ENCODE data around the gene NRDE2.
A peak's percentile ranks its signal among the peaks of the same experiment; 100 is the strongest.

The NRDE2 gene

GRCh38 chr14:90305176-90305601 is 26.6 kb downstream of the NRDE2 start:
- ChIA-PET POLR2A (ENCODE audit: low non-redundant PET) (no interaction called here), CTCF (no interaction called here)
- TF ChIP-seq CTCF (conservative IDR thresholded peaks at IDR 0.05; ENCODE audit: low read depth), result no peak
- H3K27ac ChIP-seq, result no peak overlapping the region
- DNase-seq (ENCODE audit: low spot score), result no peak

- no peak for DNase-seq (ENCODE audit: low spot score)
- CTCF ChIA-PET, result no interaction called here
- POLR2A ChIA-PET (ENCODE audit: low non-redundant PET), result no interaction called here
- TF ChIP-seq CTCF (conservative IDR thresholded peaks at IDR 0.05; ENCODE audit: low read depth), result no peak
- H3K27ac ChIP-seq, result no peak overlapping the region
Observed at GRCh38 chr14:90304502-90304901, 27.2 kb downstream of the NRDE2 start.

GRCh38 chr14:90303473-90303872 is 28.3 kb downstream of the NRDE2 start:
- ChIA-PET POLR2A (ENCODE audit: low non-redundant PET) (no interaction called here), CTCF (no interaction called here)
- no peak overlapping the region for H3K27ac ChIP-seq
- no peak for TF ChIP-seq CTCF (conservative IDR thresholded peaks at IDR 0.05; ENCODE audit: low read depth)
- no peak for DNase-seq (ENCODE audit: low spot score)

GRCh38 chr14:90302529-90303303 is 29.0 kb downstream of the NRDE2 start:
- POLR2A ChIA-PET (ENCODE audit: low non-redundant PET), result no interaction called here
- H3K27ac ChIP-seq, result no peak overlapping the region
- no peak for TF ChIP-seq CTCF (conservative IDR thresholded peaks at IDR 0.05; ENCODE audit: low read depth)
- CTCF ChIA-PET, result interaction anchor here (0.7 kb wide), 1 partner anchor 48 kb away, joined by 6 read pairs; no protein-coding TSS in a partner anchor
- DNase-seq (ENCODE audit: low spot score), result no peak

GRCh38 chr14:90301668-90302090 is 30.1 kb downstream of the NRDE2 start:
- TF ChIP-seq CTCF (conservative IDR thresholded peaks at IDR 0.05; ENCODE audit: low read depth), result peak; percentile 53
- peak; percentile 30 for DNase-seq (ENCODE audit: low spot score)
- POLR2A ChIA-PET (ENCODE audit: low non-redundant PET), result interaction anchor here (0.8 kb wide), 1 partner anchor 96 kb away, joined by 3 read pairs; no protein-coding TSS in a partner anchor
- no peak overlapping the region for H3K27ac ChIP-seq
- CTCF ChIA-PET, result interaction anchor here (0.6 to 1.6 kb wide), 10 partner anchors 9 to 501 kb away, joined by 3 to 7 read pairs (median 4); no protein-coding TSS in a partner anchor

GRCh38 chr14:90301122-90301521 is 30.6 kb downstream of the NRDE2 start:
- CTCF ChIA-PET, result interaction anchor here (0.6 to 1.6 kb wide), 10 partner anchors 9 to 873 kb away, joined by 3 to 7 read pairs (median 4); no protein-coding TSS in a partner anchor
- peak overlapping the region; percentile 57 for H3K27ac ChIP-seq

More at GRCh38 chr14:90301122-90301521, 30.6 kb downstream of the NRDE2 start:
- no peak for TF ChIP-seq CTCF (conservative IDR thresholded peaks at IDR 0.05; ENCODE audit: low read depth)
- POLR2A ChIA-PET (ENCODE audit: low non-redundant PET), result interaction anchor here (0.8 kb wide), 1 partner anchor 96 kb away, joined by 3 read pairs; no protein-coding TSS in a partner anchor
- no peak for DNase-seq (ENCODE audit: low spot score)

Data from RWPE1 (cell line).